ENCODE results near the gene PPP2R2C. TPM values are rescaled to one million over a fixed set of nuclear protein-coding genes. Genes with fewer than 3 reads are reported as not detected.

PPP2R2C gene
- total RNA-seq, 2 donors from 2014 or later = 0.14 to 0.41 TPM

DNA sequence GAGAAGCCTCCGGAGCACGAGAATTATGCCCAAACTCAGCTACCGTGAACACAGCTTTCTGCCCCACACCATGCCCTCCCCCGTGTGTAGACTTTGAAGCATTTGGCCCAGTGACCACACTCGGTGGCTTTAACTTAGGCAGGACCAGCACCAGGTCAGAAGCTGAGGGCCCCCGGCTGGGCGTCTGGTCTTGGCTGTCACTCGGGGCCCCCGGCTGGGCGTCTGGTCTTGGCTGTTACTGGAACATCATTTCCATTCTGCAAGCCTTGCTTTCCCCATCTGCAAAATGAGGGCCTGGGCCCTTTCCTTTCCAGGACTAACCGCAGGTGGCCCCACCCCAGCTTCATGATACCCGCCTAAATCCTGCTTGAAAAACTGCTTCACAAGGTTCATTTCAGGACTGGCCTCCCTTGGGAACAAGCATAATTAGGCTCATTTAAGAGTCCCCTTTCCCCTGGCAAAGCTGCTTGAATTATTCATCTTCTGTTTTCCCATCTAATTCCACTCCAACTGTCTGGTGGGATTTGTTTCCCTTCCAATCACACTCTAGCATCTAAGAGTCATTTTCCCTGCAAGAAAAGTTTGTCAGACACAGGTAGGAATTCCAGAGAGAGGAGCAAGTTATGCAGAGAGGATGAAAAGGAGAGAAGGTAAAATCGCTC lies 120.3 kb downstream of the PPP2R2C start:
- Histone ChIP-seq H3K27me3 (replicated peaks; ENCODE audit: insufficient read depth) (no peaks in the 10 kb centered on the region), H3K9me3 (no peaks in the 10 kb centered on the region), H3K27ac (no peak overlapping the region), H3K4me1 (ENCODE audit: control insufficient read depth in 1 of 2, low read depth in 2 of 2) (no peaks in the 10 kb centered on the region), H3K4me3 (no peak overlapping the region), H3K36me3 (no peaks in the 10 kb centered on the region)
- ATAC-seq (ENCODE audit: insufficient number of reproducible peaks, low FRiP score, low read depth) = no peak
- no peak for DNase-seq (ENCODE audit: low spot score)
- no peak for TF ChIP-seq CTCF (IDR thresholded peaks at IDR 0.05)

GRCh38 chr4:6351246-6352000 lies 121.0 kb downstream of the PPP2R2C start:
- no peak for TF ChIP-seq CTCF (IDR thresholded peaks at IDR 0.05)
- no peak overlapping the region for H3K4me3 ChIP-seq
- H3K9me3 ChIP-seq = no peaks in the 10 kb centered on the region
- no peak overlapping the region for H3K27ac ChIP-seq
- ATAC-seq (ENCODE audit: insufficient number of reproducible peaks, low FRiP score, low read depth) = no peak
- DNase-seq (ENCODE audit: low spot score) = no peak
- no peaks in the 10 kb centered on the region for H3K4me1 ChIP-seq (ENCODE audit: control insufficient read depth in 1 of 2, low read depth in 2 of 2)
- H3K27me3 ChIP-seq (replicated peaks; ENCODE audit: insufficient read depth) = no peaks in the 10 kb centered on the region
- H3K36me3 ChIP-seq = no peaks in the 10 kb centered on the region

DNA sequence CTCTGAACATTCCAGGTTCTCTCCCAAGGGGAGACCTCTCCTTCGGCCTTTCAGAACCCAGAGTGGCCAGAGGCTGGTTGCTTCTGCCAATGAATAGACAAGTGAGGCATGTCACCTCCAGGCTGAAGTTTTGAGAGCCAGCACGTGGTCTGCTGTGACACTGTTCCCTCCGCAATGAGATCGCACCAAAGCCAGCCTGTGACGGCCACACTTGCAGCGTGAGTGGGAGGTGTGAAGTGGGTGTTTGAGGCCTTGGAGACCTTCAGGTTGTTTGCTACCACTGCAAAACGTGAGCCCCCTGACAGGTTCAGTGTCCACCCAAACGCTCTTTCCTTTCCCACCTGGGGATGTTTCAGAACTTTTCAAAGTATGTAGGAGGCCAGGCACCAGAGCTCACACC lies 121.8 kb downstream of the PPP2R2C start:
- H3K4me3 ChIP-seq = no peak overlapping the region
- no peaks in the 10 kb centered on the region for H3K27me3 ChIP-seq (replicated peaks; ENCODE audit: insufficient read depth)
- H3K9me3 ChIP-seq = no peaks in the 10 kb centered on the region
- TF ChIP-seq CTCF (IDR thresholded peaks at IDR 0.05) = no peak
- DNase-seq (ENCODE audit: low spot score) (no peak), ATAC-seq (ENCODE audit: insufficient number of reproducible peaks, low FRiP score, low read depth) (no peak)
- no peaks in the 10 kb centered on the region for H3K4me1 ChIP-seq (ENCODE audit: control insufficient read depth in 1 of 2, low read depth in 2 of 2)
- H3K36me3 ChIP-seq = no peaks in the 10 kb centered on the region
- H3K27ac ChIP-seq = no peak overlapping the region

- no peak for ATAC-seq (ENCODE audit: insufficient number of reproducible peaks, low FRiP score, low read depth)
- DNase-seq (ENCODE audit: low spot score) = no peak
- Histone ChIP-seq H3K4me3 (no peak overlapping the region), H3K4me1 (ENCODE audit: control insufficient read depth in 1 of 2, low read depth in 2 of 2) (no peaks in the 10 kb centered on the region), H3K27me3 (replicated peaks; ENCODE audit: insufficient read depth) (no peaks in the 10 kb centered on the region), H3K9me3 (no peaks in the 10 kb centered on the region), H3K27ac (no peak overlapping the region), H3K36me3 (no peaks in the 10 kb centered on the region)
- TF ChIP-seq CTCF (IDR thresholded peaks at IDR 0.05) = no peak
Measured at GRCh38 chr4:6349896-6350603, 122.4 kb downstream of the PPP2R2C start.

DNA sequence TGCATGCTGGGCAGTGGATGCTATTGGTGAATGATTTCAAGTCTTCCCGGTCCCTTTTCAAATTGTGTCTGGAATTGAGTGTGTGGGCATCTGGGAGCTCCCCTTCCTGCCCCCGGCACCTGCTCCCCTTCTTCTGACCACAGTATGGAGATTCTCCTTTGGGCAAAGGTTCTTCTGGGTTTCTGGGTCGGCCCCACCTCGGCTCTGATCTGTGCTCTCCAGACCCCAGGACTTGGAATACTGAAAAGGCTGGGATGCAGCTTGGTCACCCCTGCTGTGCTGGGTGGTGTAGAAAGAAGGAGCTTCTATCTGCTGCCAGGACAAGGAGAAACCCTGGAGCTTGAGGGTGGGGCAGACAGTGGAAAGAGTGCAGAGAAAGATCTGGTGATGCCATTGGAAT lies 124.0 kb downstream of the PPP2R2C start:
- no peak overlapping the region for H3K27ac ChIP-seq
- TF ChIP-seq CTCF (IDR thresholded peaks at IDR 0.05) = no peak
- no peaks in the 10 kb centered on the region for H3K27me3 ChIP-seq (replicated peaks; ENCODE audit: insufficient read depth)
- H3K4me1 ChIP-seq (ENCODE audit: control insufficient read depth in 1 of 2, low read depth in 2 of 2) = no peaks in the 10 kb centered on the region
- no peak overlapping the region for H3K4me3 ChIP-seq
- H3K36me3 ChIP-seq = no peaks in the 10 kb centered on the region
- no peak for DNase-seq (ENCODE audit: low spot score)
- H3K9me3 ChIP-seq = no peaks in the 10 kb centered on the region
- no peak for ATAC-seq (ENCODE audit: insufficient number of reproducible peaks, low FRiP score, low read depth)
